ENCODE measurements around the gene CD84.

The CD84 gene

GRCh38 chr1:160615660-160616059, 36.4 kb upstream of the CD84 start:
- no peak for TF ChIP-seq SIN3A (IDR thresholded peaks at IDR 0.05; ENCODE audit: borderline replicate concordance, insufficient read depth, low read length)
- no peak for TF ChIP-seq FOXP2 (optimal IDR thresholded peaks at IDR 0.05; ENCODE audit: borderline replicate concordance, extremely low read depth, extremely low read length, insufficient read depth)
- TF ChIP-seq POLR2AphosphoS5 (IDR thresholded peaks at IDR 0.05; ENCODE audit: low read depth, low read length): no peak
- TF ChIP-seq TAF1 (IDR thresholded peaks at IDR 0.05; ENCODE audit: borderline replicate concordance, insufficient read depth, low read length): no peak
- no peak for TF ChIP-seq REST (IDR thresholded peaks at IDR 0.05; ENCODE audit: insufficient read depth in 1 of 2, low read depth in 2 of 2, low read length in 2 of 2)

GRCh38 chr1:160614410-160614809, 35.1 kb upstream of the CD84 start:
- TF ChIP-seq POLR2AphosphoS5 (IDR thresholded peaks at IDR 0.05; ENCODE audit: low read depth, low read length) (no peak), TAF1 (IDR thresholded peaks at IDR 0.05; ENCODE audit: borderline replicate concordance, insufficient read depth, low read length) (no peak), SIN3A (IDR thresholded peaks at IDR 0.05; ENCODE audit: borderline replicate concordance, insufficient read depth, low read length) (no peak), FOXP2 (optimal IDR thresholded peaks at IDR 0.05; ENCODE audit: borderline replicate concordance, extremely low read depth, extremely low read length, insufficient read depth) (no peak), REST (IDR thresholded peaks at IDR 0.05; ENCODE audit: insufficient read depth in 1 of 2, low read depth in 2 of 2, low read length in 2 of 2) (no peak)

GRCh38 chr1:160612613-160613218, 33.4 kb upstream of the CD84 start:
- TF ChIP-seq TAF1 (IDR thresholded peaks at IDR 0.05; ENCODE audit: borderline replicate concordance, insufficient read depth, low read length) (no peak), REST (IDR thresholded peaks at IDR 0.05; ENCODE audit: insufficient read depth in 1 of 2, low read depth in 2 of 2, low read length in 2 of 2) (no peak), POLR2AphosphoS5 (IDR thresholded peaks at IDR 0.05; ENCODE audit: low read depth, low read length) (no peak), FOXP2 (optimal IDR thresholded peaks at IDR 0.05; ENCODE audit: borderline replicate concordance, extremely low read depth, extremely low read length, insufficient read depth) (no peak), SIN3A (IDR thresholded peaks at IDR 0.05; ENCODE audit: borderline replicate concordance, insufficient read depth, low read length) (no peak)

- TF ChIP-seq FOXP2 (optimal IDR thresholded peaks at IDR 0.05; ENCODE audit: borderline replicate concordance, extremely low read depth, extremely low read length, insufficient read depth) (no peak), SIN3A (IDR thresholded peaks at IDR 0.05; ENCODE audit: borderline replicate concordance, insufficient read depth, low read length) (no peak), REST (IDR thresholded peaks at IDR 0.05; ENCODE audit: insufficient read depth in 1 of 2, low read depth in 2 of 2, low read length in 2 of 2) (no peak), TAF1 (IDR thresholded peaks at IDR 0.05; ENCODE audit: borderline replicate concordance, insufficient read depth, low read length) (no peak), POLR2AphosphoS5 (IDR thresholded peaks at IDR 0.05; ENCODE audit: low read depth, low read length) (no peak)
These were observed 31.4 kb upstream of the CD84 start for GRCh38 chr1:160610569-160611242.
